G401 (cell line): ENCODE results near the gene UXT. TPM values are rescaled to one million over a fixed set of nuclear protein-coding genes. Genes with fewer than 3 reads are reported as not detected.
A peak's percentile ranks its signal among the peaks of the same experiment; 100 is the strongest.
"Not testable (repeated sequence)": the region's sequence is repeated elsewhere in the genome, so short reads cannot be mapped to it uniquely, and the experiment has no call there.

Experiments
- DNase-seq: peaks from one replicate; pipeline ENCODE4 v3.0.0-alpha.2; 2015; ENCODE audit warnings: low spot score
- in situ Hi-C: cut with HindIII; loops from 2 replicates; pipeline ENCODE4 v1.10.0; 2016; ENCODE audit warnings: low sequenced_read_pairs, mixed read lengths
- total RNA-seq: library from RNA; depleted of rRNA; stranded (reverse); fragments of >200 nt; shearing (Covaris generic); gene quantifications from 2 replicates; pipeline ENCODE4 v1.2.3, GENCODE V29; 2014; rRNA removed

UXT gene, protein sequence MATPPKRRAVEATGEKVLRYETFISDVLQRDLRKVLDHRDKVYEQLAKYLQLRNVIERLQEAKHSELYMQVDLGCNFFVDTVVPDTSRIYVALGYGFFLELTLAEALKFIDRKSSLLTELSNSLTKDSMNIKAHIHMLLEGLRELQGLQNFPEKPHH
- total RNA-seq, result 82.2 and 96.2 TPM in 2 replicates

DNA sequence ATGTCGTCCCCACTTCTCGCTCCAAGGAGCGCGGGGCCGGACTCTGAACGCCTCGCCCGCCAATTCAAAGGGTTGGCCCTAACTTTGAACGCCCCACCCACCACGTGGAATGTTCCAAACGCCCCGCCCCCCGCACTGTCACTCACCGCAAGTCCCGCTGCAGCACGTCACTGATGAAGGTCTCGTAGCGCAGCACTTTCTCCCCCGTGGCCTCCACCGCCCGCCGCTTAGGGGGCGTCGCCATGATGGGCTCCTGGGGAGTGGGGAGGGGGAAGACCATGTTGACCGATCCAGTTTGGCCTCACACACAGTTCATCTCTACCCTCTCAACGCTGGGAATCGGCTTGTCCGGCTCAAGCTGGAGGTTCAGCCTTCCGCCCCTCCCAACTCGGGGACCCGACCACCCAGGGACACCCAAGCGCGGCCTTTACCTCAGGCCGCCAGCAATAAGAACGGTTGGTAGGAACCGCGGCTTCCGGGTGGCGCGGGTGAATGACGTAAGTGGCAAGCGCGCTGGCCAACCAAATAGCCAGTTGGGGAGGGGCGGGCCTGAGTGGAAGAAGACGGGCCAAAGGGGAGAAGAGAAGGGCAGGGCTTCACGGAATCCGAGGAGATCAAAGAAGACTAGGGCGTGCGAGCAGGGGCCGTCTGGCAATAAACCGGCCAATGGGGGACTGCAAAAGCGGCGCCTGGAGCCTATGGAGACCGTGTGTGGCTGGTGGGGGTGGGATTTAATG is at the start of gene UXT:
Gene UXT, minus strand, starts transcription at position 497 of the 737 bp plus-strand sequence. Its CDS starts 253 bp downstream, at position 244.
- in situ Hi-C loops, result no loop called here
- DNase-seq, result peak; percentile 92

DNA sequence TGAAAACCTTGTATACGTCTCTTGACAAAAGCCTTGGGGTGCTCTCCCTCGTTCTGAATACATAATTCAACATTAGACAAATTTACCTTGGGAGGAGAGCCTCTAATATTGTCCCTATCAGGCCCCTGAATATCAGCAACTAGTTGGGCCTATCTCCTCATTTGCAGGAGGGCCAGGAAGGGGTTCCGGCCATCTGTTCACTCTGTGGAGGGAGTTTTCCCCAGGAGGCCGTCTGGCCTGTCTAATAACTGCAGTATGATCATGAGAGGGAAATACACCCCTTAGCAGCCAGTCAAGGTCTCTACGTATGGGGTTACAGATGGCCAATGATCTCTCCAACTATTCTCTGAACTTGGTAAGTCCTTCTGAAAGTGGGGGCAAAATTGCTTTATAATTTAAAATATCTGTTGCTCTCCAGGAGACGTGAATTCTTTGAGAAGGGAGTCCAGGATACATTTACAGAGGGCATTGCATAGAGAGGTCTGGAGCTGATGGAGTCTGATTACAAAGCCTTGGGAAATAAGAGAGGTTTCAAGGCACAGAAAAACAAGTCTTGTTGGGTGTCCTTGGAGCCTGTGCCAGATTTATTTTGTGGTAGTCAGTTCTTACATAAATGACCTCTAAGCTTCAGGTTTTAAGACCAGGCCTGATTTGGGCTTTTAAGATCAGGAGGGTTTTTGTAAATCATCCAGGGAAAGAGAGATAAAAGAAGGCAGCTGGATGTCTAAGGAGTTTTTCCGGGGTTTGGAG is 48.2 kb upstream of the UXT start:
- in situ Hi-C loops, result no loop called here
- DNase-seq, result peak; percentile 55

DNA sequence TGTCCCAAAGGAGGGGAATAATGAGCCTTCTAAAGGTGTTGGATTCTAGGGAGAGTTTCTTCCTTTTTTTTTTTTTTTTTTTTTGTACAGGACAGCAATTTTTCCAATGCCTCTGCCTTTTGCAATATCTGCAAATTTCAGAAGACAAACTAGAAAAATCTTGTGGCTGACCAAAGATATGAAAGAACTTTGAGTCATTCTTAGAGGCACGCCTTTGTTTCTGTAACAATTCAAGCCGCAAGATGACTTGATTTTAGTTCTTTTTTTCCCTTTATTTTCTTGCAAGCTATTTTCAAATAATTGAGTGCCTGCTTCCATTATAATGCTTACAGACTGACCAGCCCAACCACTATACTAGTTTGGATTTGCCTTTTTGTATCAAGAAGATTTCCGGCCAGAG is 47.6 kb upstream of the UXT start:
- no peak for DNase-seq
- in situ Hi-C loops, result no loop called here

DNA sequence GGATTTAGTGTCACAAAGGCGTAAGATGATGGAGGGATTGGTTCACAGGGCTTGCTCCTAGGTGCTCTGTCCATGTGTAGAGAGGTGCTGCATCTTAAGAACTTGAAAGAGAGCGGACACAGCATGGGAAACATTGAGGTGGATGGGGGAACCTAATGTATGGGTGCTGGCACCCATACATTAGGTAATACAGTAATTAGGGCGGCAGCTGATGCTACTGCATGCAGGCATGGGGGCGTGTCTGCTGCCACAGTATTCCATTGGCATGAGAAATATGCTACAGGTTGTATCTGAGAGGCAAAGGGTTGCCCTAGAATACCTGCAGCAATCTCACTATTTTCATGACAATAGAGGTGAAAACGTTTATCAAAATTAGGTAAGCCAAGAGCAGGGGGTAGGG is 45.8 kb upstream of the UXT start:
- in situ Hi-C loops, result no loop called here
- DNase-seq, result no peak

DNA sequence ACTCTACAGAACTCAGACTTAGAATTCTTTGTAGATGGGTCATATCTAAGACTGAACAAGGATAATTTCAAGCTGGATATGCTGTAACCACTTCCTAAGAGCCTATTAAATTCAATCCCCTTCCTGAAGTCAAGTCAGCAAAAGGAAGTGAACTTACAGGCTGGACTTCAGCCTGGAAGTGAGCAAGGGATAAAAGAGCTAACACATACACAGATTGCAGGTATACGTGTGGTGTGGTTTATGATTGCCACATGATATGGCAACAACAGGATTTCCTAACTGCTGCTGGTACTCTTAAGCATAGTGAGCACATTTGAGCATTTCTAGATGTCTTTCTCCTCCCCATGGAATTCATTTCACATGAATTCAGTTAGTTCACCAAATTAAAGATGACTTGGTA is 38.2 kb upstream of the UXT start:
- in situ Hi-C loops, result no loop called here
- no peak for DNase-seq

DNA sequence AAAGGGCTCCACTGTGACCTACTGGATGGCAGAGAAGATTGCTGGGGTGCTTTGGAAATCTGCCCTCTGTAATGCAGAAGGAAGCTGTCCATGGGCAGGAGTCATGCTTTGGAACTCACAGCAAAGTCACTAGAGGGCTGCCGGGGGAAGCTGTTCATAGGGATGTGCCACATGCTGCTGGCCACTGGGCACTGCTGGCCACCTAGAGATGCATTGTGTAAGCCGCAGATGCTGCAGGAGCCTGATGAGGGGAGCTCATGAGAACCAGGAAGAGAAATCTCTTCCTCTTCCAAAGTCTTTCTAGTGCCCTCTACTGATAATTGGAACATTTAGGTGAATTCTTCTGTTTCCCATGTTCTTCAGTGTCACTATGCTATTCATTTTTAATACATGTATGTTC is 31.2 kb upstream of the UXT start:
- in situ Hi-C loops, result no loop called here
- no peak for DNase-seq

DNA sequence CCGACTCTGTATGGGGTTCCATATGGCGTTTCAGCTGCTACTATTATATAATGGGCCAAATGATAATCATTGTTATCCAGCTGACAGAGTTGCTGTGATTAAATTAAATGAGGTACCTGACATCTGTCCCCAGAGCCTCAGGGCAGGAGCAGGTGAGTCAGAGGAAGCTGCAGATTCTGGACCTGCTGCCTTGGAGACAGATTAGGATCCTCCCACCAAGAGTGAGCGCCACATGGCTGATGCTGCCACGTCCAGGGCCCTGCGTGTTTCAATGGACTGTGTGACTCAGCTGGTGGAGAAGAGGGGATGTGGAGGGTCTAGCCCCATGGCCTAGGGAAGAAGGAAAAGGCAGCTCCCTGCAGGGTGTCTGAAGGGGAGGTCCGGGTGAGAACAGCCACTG is 28.3 kb upstream of the UXT start:
- DNase-seq, result no peak
- in situ Hi-C loops, result no loop called here

DNA sequence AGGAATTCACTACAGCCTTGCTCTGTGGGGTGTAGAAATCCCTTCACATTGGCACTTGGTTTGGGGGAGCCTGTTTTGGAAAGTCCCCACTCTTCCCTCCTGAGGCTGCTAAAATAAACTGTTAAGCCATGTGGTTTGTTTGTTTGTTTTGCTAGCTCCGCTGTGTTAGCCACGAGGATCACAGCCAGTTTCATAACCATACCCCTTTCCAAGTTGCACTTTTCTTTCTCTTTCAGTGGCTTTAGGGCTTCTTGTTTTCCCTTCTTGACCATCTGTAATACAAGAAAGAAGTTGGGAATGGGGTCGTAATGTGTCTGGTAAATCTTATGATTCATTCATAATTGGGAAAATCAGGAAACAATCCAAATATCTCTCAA is 24.8 kb upstream of the UXT start:
- DNase-seq, result no peak
- in situ Hi-C loops, result no loop called here

DNA sequence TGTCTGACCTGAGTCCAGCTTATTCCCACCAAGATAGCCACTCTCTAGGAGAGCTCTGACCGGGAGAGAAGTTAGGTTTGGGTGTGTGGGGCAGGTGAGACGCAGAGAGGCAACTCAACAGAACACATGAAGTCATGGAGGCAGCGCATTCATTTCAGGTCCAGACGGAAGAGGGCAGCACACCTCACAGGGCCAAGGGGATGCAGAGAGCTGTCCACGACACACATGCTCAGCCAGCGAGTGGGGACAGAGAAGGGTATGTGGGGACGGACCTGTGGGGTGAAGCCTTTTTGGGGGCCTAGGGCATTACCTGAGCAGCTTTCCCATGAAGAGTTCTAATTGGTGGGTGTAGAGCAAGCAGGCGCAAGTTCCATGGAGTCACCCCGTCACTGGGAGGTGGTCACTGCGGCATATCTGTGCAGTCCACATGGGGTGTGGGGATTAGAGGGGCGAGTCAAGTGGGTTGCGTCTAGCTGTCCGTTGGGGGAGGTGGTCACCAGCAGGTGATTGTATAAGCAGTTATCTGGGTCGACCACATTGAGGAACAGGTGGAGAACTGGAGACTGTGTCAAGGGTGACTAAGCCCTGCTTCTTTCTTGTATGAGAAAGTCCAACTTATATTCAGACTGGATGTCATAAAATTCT is 24.3 kb upstream of the UXT start:
- in situ Hi-C loops, result no loop called here
- DNase-seq, result no peak

DNA sequence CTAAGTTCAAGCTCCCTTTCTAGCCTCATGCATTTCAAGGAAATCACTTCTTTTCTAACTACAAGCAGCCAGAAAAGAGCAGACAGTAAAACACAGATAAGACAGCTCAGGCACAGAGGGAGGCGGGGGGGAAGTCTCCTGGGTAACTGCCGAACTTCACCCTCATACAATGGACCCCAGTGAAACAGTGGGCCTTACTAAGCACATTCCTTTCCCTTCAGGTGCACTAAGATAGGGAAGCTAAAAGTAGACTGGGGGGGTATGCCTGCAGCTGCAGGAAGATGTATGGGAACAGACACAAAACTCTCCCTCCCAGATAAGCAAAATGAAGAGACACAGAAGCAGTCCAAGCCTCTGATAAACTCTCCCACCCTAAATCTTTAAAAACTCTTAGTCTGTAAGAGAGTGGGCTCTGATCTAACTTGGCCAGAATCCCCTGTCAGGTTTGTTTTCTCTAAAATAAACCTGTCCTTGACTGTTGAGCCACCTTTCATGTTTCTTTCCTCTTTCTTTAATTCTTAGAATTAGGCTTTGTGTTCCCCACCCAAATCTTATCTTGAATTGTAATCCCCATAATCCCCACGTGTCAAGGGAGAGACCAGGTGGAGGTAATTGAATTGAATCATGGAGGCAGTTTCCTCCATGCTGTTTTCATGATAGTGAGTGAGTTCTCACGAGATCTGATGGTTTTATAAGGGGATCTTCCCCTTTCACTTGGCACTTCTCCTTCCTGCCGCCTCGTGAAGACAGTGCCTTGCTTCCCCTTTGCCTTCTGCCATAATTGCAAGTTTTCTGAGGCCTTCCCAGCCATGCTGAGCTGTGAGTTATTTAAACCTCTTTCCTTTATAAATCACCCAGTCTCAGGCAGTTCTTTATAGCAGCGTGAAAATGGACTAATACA is 17.2 kb upstream of the UXT start:
- in situ Hi-C loops, result not testable (repeated sequence)

DNA sequence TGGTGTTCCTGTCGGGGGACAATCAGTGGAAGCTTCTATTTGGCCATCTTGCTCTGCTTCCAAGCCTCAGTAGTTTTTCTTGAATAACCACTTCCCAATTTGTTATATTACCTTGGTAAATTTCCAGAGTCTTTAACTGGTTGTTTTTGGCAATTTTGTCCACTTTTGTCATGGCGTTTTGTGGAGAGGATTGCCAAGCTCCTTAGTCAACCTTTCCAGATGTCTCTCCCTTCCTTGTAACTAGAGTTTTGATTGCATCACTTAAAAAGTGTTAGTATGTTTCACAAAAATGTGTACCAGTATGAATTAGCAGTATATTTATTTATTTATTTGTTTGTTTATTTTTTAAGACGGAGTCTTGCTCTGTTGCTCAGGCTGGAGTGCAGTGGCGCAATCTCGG is 15.8 kb upstream of the UXT start:
- no peak for DNase-seq
- in situ Hi-C loops, result no loop called here

More for the DNA sequence above, 17.2 kb upstream of the UXT start:
- not testable (repeated sequence) for DNase-seq

DNA sequence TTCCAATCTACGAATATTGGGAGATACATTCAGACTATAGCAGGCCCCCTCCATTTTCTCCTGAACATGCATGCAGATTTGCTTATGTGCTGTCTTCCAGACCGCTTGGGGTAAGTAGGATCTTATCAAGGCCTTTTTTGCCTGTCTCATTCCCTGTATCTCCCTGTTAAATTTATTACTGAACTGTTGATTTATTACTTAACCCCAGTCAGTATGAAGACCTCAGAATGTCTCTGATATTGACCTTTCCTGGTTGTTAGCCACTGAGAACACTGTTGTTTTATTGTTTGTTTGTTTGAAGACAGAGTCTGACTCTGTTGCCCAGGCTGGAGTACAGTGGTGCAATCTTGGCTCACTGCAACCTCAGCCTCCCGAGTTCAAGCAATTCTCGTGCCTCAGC is 6.8 kb upstream of the UXT start:
- in situ Hi-C loops, DNase-seq: not testable (repeated sequence)

DNA sequence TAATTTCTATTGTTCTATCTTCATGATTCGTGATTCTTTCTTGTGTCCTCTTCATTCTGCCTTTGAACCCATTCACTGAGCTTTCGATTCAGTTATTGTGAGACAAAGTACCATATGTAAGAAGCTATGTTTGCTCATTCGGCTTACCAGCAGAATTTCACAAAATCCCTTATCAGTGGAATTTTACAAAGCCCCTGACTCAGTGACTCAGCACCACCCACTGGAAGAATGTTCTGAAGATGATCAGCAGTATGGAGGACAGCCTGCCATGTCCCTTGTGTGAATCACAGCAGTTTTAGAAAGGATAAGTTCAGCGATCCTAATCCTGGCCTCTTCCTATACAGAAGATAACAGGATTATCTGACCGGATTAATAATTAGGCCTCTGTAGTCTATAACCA is 5.8 kb upstream of the UXT start:
- in situ Hi-C loops, result no loop called here
- no peak for DNase-seq

DNA sequence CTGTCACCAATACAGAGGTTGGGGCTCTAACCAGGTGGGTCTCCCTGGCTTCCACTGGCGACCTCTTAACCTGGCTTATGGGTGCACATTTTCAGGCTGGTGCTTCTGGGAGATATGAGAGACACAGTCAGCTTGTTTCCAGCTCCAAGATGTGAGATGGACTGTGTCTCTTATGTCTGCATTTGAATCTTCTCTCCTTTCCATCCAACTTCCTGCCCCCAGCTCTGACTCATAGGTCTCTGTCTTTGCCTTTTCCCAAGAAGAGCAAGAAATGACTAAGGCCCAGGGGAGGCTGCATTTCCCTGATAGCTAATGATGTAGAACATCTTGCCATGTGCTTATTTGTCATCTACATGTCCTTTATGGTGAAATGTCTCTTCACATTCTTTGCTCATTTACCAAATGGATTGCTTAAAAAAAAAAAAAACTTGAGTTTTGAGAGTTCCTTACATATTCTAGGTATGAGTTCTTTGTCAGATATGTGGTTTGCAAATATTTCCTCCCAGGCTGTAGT is 3.2 kb upstream of the UXT start:
- no peak for DNase-seq
- in situ Hi-C loops, result no loop called here

DNA sequence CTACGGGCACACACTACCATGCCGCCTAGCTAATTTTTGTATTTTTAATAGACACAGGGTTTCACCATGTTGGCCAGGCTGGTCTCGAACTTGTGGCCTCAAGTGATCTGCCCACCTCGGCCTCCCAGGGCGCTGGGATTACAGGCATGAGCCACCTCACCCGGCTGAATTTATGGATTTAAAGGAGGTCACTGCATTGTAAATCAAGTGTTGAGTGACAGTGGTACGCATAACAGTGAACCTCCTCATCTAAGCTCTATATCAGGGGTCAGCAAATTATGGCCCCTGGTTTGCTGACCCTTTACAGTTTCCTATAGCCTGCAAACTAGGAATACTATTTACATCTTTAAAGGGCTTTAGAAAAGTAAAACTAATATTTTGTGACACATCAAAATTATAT is 2.6 kb upstream of the UXT start:
- no peak for DNase-seq
- in situ Hi-C loops, result no loop called here

DNA sequence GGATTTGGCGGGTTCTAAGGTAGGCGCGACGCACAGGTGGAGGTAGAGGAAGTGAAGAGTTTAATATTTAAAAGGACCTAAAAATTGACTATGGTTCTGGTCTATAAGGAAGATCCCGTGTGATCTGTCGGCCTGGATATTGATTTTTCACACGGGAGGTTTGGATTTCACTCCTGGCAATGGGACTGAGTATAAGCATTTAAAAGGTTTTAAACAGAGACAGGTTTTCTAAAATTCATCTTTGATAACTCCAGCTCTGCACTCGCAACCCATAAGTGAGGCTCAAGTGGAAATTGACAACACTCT is 394 bp upstream of the UXT start:
- no peak for DNase-seq
- in situ Hi-C loops, result no loop called here

DNA sequence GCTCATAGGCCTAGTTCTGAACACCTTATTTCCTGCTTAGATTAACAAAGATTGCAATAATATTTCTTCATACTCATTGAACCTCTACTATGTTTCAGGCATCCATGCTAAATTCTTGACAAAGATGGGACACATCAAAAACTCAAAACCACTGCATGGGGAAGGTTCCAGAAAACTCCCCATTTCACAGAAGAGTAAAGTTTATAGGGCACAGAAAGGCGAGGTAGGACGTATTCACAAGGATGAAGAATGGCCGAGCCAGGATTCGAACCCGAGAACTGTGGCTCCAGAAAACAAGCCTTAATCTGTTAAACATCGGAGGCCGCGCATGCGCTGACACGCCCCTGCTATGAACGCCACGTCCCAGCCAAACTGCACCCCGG is 688 bp downstream of the UXT start:
- no peak for DNase-seq
- in situ Hi-C loops, result no loop called here

DNA sequence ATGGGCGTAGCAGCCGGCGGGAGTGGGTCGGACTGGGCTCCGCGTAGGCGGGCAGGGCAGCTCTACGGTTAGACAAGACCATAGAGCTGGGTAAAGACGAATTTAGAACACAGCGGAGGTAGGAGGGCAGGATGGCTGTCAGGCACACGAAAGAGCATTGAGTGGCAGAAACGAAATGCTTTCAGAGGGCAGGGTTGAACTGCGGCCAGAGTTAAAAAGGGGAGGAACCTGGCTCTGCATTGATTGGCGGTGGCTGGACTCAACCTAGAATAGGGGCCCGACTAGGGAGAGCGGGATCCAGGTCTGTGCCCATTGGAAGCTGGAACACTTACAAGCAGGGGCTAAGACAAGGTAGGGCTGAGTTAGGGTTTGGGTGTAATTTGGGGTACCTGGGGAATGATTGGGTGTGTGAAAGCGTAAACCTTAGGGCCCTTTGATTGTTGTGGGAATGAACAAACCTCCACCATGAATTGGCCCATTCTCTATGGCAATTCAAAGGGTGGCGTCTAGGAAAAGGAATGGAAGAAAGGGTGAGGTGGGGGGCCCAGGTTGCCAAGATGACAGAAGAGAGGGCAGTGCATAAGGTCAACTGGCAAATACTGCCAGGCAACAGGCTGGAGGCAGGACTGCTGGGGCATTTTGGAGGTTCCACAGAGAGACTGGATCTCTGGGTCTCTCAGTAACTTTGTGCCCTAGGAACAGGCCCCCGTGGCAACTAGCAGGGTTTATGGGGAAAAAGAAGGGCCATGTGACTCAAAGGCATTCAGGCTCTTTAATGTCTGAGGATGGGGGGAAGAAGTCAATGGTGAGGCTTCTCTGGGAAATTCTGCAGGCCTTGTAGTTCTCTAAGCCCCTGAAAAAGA is 7.7 kb downstream of the UXT start:
- in situ Hi-C loops, result no loop called here
- no peak for DNase-seq
